IMR-90 (cell line): ENCODE data around the gene RTN1.

Source experiments
- BHLHE40 ChIP-seq: fragments of 150-350 bp; IDR thresholded peaks from 2 replicates; pipeline ENCODE4 v1.6.1; 2016; ENCODE audit warnings: mild to moderate bottlenecking, low read depth, low read length
- CEBPB ChIP-seq: IDR thresholded peaks from 2 replicates; pipeline ENCODE4 v1.6.1; 2012; ENCODE audit warnings: low read depth, low read length, improper control_type of control experiment
- FOS ChIP-seq: fragments of 150-350 bp; IDR thresholded peaks from 2 replicates; pipeline ENCODE4 v1.6.1; 2016; ENCODE audit warnings: low read depth, low read length
- MAFK ChIP-seq: IDR thresholded peaks from 2 replicates; pipeline ENCODE4 v1.6.1; 2012; ENCODE audit warnings: low read depth, low read length, improper control_type of control experiment
- NFE2L2 ChIP-seq: fragments of 150-350 bp; IDR thresholded peaks from 2 replicates; pipeline ENCODE4 v1.6.1; 2016; ENCODE audit warnings: low read depth, mild to moderate bottlenecking, low read length
- POLR2A ChIP-seq: IDR thresholded peaks from 2 replicates; pipeline ENCODE4 v1.6.1; 2012; ENCODE audit warnings: mild to moderate bottlenecking, low read depth, low read length
- RAD21 ChIP-seq: IDR thresholded peaks from 2 replicates; pipeline ENCODE4 v1.6.1; 2012; ENCODE audit warnings: low read length, improper control_type of control experiment
- RCOR1 ChIP-seq: IDR thresholded peaks from 2 replicates; pipeline ENCODE4 v1.6.1; 2012; ENCODE audit warnings: mild to moderate bottlenecking, low read length, improper control_type of control experiment; ENCODE audit not compliant: insufficient replicate concordance
- RFX5 ChIP-seq: IDR thresholded peaks from 2 replicates; pipeline ENCODE4 v1.8.0; 2012; ENCODE audit warnings: low read depth, mild to moderate bottlenecking, low read length, moderate library complexity
- SMC3 ChIP-seq: fragments of 150-350 bp; IDR thresholded peaks from 2 replicates; pipeline ENCODE4 v1.6.1; 2016; ENCODE audit warnings: low read depth, mild to moderate bottlenecking, antibody characterized with exemption, low read length, moderate library complexity
- TF ChIP-seq, protein P1 (sequence below): conservative IDR thresholded peaks from 2 replicates; pipeline ENCODE4 v1.5.1; 2012; ENCODE audit warnings: mild to moderate bottlenecking, low read depth, low read length, improper control_type of control experiment
- TF ChIP-seq, protein P2 (sequence below): fragments of 150-350 bp; IDR thresholded peaks from 2 replicates; pipeline ENCODE4 v1.6.1; 2016; ENCODE audit warnings: low read depth, mild to moderate bottlenecking, low read length, moderate library complexity, borderline replicate concordance

DNA sequence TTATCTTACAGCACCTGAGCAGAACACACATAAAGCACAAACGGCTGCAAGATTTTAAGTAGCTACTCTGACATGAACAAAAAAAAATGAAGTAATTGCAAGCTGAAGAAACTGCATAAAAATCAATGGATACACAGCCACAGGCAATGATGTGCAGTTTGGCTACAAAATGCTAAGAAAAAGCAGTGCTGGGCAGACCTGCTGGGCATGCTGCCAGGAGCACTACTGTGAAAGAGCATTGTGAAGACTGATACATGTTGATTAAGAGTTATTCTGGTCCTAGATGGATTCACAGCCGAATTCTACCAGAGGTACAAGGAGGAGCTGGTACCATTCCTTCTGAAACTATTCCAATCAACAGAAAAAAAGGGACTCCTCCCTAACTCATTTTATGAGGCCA is 20.1 kb upstream of the RTN1 start:
- TF ChIP-seq RCOR1 = no peak
- TF ChIP-seq, protein P1, sequence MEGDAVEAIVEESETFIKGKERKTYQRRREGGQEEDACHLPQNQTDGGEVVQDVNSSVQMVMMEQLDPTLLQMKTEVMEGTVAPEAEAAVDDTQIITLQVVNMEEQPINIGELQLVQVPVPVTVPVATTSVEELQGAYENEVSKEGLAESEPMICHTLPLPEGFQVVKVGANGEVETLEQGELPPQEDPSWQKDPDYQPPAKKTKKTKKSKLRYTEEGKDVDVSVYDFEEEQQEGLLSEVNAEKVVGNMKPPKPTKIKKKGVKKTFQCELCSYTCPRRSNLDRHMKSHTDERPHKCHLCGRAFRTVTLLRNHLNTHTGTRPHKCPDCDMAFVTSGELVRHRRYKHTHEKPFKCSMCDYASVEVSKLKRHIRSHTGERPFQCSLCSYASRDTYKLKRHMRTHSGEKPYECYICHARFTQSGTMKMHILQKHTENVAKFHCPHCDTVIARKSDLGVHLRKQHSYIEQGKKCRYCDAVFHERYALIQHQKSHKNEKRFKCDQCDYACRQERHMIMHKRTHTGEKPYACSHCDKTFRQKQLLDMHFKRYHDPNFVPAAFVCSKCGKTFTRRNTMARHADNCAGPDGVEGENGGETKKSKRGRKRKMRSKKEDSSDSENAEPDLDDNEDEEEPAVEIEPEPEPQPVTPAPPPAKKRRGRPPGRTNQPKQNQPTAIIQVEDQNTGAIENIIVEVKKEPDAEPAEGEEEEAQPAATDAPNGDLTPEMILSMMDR = no peak
- no peak for TF ChIP-seq CEBPB
- TF ChIP-seq POLR2A = no peak
- no peak for TF ChIP-seq NFE2L2
- TF ChIP-seq, protein P2, sequence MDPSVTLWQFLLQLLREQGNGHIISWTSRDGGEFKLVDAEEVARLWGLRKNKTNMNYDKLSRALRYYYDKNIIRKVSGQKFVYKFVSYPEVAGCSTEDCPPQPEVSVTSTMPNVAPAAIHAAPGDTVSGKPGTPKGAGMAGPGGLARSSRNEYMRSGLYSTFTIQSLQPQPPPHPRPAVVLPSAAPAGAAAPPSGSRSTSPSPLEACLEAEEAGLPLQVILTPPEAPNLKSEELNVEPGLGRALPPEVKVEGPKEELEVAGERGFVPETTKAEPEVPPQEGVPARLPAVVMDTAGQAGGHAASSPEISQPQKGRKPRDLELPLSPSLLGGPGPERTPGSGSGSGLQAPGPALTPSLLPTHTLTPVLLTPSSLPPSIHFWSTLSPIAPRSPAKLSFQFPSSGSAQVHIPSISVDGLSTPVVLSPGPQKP = no peak
- TF ChIP-seq SMC3 = no peak
- TF ChIP-seq MAFK = no peak
- TF ChIP-seq RAD21 = no peak
- no peak for TF ChIP-seq FOS
- TF ChIP-seq RFX5 = no peak
- TF ChIP-seq BHLHE40 = no peak
